GM06990 (cell line): ENCODE measurements around the gene FIBP.

ENCODE experiments used
- DNase-seq: peaks from one replicate; pipeline ENCODE4 v3.0.0-alpha.2; 2011; ENCODE audit not compliant: insufficient read length; ENCODE audit errors: extremely low read depth
- H3K27me3 ChIP-seq: replicated peaks from 2 replicates; pipeline ENCODE4 v1.6.0; 2011; ENCODE audit warnings: low read length; ENCODE audit not compliant: control insufficient read depth, insufficient read depth
- H3K36me3 ChIP-seq: 2 replicates; pipeline ENCODE4 v1.5.1; 2011; ENCODE audit warnings: low read length; ENCODE audit not compliant: control insufficient read depth, insufficient read depth
- H3K4me3 ChIP-seq: replicated peaks from 2 replicates; pipeline ENCODE4 v1.5.1; 2011; ENCODE audit warnings: low read depth, mild to moderate bottlenecking, control low read depth, low read length
- TF ChIP-seq, protein P1 (sequence below): IDR thresholded peaks from 2 replicates; pipeline ENCODE4 v1.5.1; 2011; ENCODE audit warnings: low read length, control low read depth, mild to moderate bottlenecking, inconsistent platforms; ENCODE audit not compliant: insufficient read depth, poor library complexity, severe bottlenecking

FIBP gene

DNA sequence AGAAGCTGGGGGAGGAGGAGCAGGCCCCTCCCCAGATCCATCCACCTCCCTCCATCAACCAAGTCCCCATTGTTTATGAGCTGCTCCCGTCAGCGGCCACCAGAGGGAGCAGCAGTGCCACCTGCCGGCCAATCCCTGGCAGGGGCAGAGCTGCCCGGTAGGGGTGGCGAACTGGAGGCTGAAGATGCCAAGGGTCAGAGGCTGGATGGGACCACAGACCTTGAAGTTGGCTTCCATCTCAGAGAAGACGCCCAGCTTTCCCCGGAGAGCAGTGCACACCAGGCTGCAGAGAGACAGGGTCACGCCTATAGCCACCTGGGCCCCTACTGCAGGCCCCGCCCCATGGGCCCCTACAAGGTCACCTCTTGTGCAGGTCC is 3.6 kb downstream of the FIBP start:
- TF ChIP-seq, protein P1, sequence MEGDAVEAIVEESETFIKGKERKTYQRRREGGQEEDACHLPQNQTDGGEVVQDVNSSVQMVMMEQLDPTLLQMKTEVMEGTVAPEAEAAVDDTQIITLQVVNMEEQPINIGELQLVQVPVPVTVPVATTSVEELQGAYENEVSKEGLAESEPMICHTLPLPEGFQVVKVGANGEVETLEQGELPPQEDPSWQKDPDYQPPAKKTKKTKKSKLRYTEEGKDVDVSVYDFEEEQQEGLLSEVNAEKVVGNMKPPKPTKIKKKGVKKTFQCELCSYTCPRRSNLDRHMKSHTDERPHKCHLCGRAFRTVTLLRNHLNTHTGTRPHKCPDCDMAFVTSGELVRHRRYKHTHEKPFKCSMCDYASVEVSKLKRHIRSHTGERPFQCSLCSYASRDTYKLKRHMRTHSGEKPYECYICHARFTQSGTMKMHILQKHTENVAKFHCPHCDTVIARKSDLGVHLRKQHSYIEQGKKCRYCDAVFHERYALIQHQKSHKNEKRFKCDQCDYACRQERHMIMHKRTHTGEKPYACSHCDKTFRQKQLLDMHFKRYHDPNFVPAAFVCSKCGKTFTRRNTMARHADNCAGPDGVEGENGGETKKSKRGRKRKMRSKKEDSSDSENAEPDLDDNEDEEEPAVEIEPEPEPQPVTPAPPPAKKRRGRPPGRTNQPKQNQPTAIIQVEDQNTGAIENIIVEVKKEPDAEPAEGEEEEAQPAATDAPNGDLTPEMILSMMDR: peak; percentile 100
- DNase-seq: peak; percentile 80
- Histone ChIP-seq H3K4me3 (no peak overlapping the region), H3K36me3 (peaks cover 30% of the 10 kb centered on the region), H3K27me3 (no peaks in the 10 kb centered on the region)

DNA sequence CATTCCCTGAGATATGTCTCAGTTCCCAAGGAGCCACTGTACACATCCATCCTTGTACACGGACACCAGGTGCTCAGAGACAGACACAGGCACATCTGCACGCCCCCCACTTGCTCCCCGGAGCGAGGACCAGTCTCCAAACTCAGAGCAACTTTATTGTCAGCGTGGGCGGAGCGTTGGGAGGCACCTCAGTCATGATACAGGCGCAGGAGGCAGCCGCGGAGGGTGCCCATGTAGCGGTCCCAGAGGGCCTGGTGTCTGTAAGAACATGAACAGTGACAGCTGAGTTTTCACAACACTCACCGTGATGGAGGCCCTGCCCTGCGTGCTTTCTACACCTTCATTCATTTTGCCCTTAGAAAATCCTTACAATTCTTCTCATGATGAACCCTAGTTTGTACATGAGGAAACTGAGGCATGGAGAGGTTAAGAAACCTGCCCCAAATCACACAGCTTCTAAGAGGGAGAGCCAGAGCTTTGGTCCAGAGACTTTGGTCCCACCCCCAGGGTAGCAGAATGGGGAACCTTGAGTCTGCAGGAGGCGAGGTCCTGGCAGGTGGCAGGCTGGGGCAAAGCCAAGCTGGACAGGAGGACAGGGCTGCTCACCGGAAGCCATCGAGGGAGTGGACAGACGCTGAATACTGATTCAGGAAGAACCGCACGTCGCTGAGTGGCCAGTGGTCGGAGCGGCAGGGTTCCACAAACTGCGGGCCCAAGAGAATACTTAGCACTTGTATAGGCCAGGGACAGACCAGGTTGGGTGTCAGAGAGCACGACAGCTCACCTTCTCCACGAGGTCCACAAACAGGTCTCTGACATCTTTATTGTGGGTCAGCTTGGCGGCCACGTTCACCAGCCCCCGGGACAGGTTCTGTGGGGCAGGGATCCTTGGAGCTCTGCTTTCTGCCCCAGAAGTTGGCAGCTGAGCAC is 4.2 kb downstream of the FIBP start:
- no peak for DNase-seq

DNA sequence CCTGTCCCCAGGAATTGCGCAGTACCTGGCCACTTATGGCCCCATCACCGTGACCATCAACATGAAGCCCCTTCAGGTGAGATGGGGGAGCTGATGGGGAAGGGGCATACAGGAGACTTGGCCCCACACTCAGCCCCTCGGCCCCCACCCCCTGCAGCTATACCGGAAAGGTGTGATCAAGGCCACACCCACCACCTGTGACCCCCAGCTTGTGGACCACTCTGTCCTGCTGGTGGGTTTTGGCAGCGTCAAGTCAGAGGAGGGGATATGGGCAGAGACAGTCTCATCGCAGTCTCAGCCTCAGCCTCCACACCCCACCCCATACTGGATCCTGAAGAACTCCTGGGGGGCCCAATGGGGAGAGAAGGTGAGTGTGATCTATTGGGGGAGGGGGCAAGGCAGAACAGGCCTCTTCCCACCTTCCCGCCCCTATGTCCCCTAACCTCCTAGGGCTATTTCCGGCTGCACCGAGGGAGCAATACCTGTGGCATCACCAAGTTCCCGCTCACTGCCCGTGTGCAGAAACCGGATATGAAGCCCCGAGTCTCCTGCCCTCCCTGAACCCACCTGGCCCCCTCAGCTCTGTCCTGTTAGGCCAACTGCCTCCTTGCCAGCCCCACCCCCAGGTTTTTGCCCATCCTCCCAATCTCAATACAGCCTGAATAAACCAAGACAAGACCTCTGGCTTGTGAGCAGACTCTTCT is 5.1 kb downstream of the FIBP start:
- Histone ChIP-seq H3K27me3 (no peaks in the 10 kb centered on the region), H3K4me3 (no peak overlapping the region), H3K36me3 (peaks cover 30% of the 10 kb centered on the region)
- no peak for DNase-seq
- TF ChIP-seq, protein P1: no peak

More for the DNA sequence above, 4.2 kb downstream of the FIBP start:
- TF ChIP-seq, protein P1: no peak
- peaks cover 30% of the 10 kb centered on the region for H3K36me3 ChIP-seq
- no peak overlapping the region for H3K4me3 ChIP-seq
- no peaks in the 10 kb centered on the region for H3K27me3 ChIP-seq

DNA sequence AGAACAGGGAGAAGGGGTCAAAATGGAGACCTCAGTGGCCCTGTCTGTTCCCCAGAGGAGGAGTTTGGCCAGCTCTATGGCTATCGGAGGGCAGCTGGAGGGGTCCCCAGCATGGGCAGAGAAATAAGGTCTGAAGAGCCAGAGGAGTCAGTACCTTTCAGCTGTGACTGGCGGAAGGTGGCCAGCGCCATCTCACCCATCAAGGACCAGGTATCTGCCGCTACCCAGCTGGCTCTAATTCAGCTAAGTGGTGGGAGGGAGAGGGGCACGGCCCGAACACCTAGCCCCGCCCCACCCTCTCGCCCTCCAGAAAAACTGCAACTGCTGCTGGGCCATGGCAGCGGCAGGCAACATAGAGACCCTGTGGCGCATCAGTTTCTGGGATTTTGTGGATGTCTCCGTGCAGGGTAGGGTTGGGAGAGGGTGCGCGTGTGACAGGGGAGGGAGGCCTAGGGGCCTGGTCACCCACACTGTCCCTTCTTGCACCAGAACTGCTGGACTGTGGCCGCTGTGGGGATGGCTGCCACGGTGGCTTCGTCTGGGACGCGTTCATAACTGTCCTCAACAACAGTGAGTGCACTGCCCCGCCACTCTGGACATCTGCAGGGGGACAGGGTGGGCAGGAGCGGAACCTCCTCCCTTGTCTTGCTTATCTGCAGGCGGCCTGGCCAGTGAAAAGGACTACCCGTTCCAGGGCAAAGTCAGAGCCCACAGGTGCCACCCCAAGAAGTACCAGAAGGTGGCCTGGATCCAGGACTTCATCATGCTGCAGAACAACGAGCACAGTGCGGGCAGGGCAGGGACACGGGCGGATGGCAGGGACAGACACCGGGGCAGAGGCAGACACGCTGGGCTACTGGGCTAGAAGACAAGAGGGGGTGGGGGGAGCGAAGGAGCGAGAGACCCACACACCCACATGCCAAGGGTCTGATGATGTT is 5.9 kb downstream of the FIBP start:
- TF ChIP-seq, protein P1: no peak
- Histone ChIP-seq H3K27me3 (no peaks in the 10 kb centered on the region), H3K36me3 (peaks cover 30% of the 10 kb centered on the region), H3K4me3 (no peak overlapping the region)
- no peak for DNase-seq

DNA sequence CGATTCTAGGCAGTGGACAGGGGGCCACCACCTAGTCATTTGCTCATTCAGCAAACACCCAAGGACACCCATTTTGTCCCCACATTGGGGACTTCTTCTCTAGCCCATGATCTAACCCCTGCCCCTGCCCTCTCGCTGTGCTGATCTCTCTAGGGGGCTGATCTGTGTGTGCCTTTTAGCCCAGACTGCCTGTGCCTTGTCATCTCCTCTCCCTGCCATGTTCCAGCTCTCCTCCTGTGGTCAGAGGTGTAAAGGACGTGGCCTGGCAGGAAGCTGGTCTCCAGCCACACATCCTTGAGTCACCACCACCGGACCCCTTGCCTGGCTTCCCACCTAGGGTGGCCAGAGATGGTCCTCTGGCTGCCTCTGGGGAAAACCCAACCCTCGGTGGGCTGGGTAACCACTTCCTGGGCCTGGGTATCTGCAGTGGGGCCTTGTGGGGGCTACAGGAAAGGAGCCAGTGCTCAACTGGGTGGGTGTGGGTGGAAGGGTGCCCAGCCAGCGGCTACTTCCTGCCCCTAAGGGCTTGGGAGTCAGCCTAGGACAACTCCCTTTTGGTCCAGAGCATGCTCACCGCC is 7.3 kb downstream of the FIBP start:
- Histone ChIP-seq H3K27me3 (no peaks in the 10 kb centered on the region), H3K36me3 (peaks cover 27% of the 10 kb centered on the region), H3K4me3 (no peak overlapping the region)
- TF ChIP-seq, protein P1: no peak
- DNase-seq: no peak
